ENCODE measurements around the gene SLC9A3. TPM values are rescaled to one million over a fixed set of nuclear protein-coding genes. Genes with fewer than 3 reads are reported as not detected.

SLC9A3 gene
- total RNA-seq, 4 donors from 2014 or later: 4.8 to 701 (median 183) TPM

DNA sequence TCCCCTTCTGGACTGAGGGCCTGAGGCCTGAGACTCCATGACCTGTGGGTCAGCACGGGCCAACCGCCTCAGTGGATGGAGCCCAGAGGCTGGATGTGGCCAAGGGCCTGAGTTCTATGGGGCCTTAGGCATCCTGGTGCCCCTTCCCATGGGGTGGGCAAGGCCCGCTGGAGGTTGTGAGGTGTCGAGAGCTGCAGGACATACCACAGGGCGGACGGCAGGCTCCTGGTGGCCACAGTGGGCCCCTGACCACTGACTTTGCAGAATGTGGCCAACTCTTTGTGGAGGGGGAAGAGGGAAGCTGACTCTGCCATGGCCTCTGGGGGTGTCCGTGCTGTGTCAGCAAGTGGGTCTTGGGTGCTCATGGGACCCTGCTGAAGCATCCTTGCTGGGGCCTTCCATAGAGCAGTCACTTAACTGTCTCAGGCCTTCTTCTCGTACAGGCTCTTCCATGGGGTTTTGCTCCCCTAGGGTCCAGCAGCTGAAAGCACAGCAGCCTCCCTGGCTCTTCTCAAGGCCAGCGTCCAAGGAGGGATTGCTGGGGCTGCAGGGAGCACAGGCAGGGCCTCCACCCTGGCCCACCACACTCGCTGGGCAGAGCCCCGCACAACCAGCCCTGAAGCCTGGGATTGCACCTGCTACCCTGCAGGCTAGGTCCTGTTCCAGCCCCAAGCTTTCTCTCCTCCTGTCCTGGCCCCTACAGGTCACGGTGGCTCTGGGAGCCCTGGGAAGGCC, 21.6 kb upstream of the SLC9A3 start:
- Histone ChIP-seq H3K9me3 (no peaks in the 10 kb centered on the region), H3K27ac (peak overlapping the region in 2 of 4 donors; percentile 30 to 64), H3K4me1 (peaks cover 7 to 42% (median 25%) of the 10 kb centered on the region in 4 donors), H3K36me3 (no peaks in the 10 kb centered on the region), H3K27me3 (peaks cover 17% of the 10 kb centered on the region), H3K4me3 (no peak overlapping the region)
- intact Hi-C loops (cut with DNase I; ENCODE audit: low total_unique reads) (no loop called here), in situ Hi-C loops (cut with MboI; ENCODE audit: low pct_ligation_motif_present in 1 of 4, low pct_unique_long_range_greater_than_20kb in 1 of 4, low sequenced_read_pairs in 3 of 4) (no loop called here)
- DNase-seq: peak; percentile 8
- no peak for TF ChIP-seq POLR2A (IDR thresholded peaks at IDR 0.05)
- no peak for TF ChIP-seq EP300 (IDR thresholded peaks at IDR 0.05; ENCODE audit: low read depth)
- no peak for TF ChIP-seq POLR2AphosphoS5 (IDR thresholded peaks at IDR 0.05)
- TF ChIP-seq, protein P1, sequence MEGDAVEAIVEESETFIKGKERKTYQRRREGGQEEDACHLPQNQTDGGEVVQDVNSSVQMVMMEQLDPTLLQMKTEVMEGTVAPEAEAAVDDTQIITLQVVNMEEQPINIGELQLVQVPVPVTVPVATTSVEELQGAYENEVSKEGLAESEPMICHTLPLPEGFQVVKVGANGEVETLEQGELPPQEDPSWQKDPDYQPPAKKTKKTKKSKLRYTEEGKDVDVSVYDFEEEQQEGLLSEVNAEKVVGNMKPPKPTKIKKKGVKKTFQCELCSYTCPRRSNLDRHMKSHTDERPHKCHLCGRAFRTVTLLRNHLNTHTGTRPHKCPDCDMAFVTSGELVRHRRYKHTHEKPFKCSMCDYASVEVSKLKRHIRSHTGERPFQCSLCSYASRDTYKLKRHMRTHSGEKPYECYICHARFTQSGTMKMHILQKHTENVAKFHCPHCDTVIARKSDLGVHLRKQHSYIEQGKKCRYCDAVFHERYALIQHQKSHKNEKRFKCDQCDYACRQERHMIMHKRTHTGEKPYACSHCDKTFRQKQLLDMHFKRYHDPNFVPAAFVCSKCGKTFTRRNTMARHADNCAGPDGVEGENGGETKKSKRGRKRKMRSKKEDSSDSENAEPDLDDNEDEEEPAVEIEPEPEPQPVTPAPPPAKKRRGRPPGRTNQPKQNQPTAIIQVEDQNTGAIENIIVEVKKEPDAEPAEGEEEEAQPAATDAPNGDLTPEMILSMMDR (IDR thresholded peaks at IDR 0.05): no peak
- WGBS, 2 donors (ENCODE audit: low coverage in 1 of 2): 99% methylated on average over 9 of the region's 12 CpGs; no CpG with 5 or more reads in 1 of the 2 donors

DNA sequence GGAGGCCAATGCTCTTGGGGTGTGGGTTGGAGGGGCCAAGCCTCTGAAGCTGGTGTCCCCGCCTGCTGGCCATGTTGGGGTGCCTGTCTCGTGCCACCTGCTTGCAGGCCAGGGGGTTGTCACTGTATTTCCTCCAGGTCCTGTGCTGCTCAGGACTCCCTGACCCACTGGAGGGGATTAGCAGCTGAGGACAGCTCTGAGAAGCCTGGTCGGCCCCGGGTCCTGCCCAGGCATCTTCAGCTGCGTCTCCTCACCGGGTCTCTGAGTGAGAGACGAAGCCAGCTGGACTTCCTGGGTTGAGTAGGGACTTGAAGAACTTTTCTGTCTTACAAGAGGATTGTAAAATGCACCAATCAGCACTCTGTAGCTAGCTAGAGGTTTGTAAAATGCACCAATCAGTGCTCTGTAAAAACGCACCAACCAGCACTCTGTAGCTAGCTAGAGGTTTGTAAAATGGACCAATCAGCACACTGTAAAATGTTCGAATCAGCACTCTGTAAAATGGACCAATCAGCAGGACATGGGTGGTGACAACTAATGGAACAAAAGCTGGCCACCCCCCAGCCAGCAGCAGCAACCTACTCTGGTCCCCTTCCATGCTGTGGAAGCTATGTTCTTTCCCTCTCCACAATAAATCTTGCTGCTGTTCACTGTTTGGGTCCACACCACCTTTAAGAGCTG, 20.6 kb upstream of the SLC9A3 start:
- WGBS, 2 donors (ENCODE audit: low coverage in 1 of 2): 95 to 100% methylated on average over 1 to 9 of the region's 9 CpGs
- no peaks in the 10 kb centered on the region for H3K36me3 ChIP-seq
- in situ Hi-C loops (cut with MboI; ENCODE audit: low pct_ligation_motif_present in 1 of 4, low pct_unique_long_range_greater_than_20kb in 1 of 4, low sequenced_read_pairs in 3 of 4) (no loop called here), intact Hi-C loops (cut with DNase I; ENCODE audit: low total_unique reads) (no loop called here)
- H3K4me1 ChIP-seq: peaks cover 7 to 38% (median 25%) of the 10 kb centered on the region in 4 donors
- TF ChIP-seq EP300 (IDR thresholded peaks at IDR 0.05; ENCODE audit: low read depth): no peak
- TF ChIP-seq, protein P1 (IDR thresholded peaks at IDR 0.05): no peak
- no peak for TF ChIP-seq POLR2A (IDR thresholded peaks at IDR 0.05)
- TF ChIP-seq POLR2AphosphoS5 (IDR thresholded peaks at IDR 0.05): no peak
- H3K27ac ChIP-seq: no peak overlapping the region
- no peaks in the 10 kb centered on the region for H3K9me3 ChIP-seq
- H3K27me3 ChIP-seq: peaks cover 21% of the 10 kb centered on the region
- DNase-seq: no peak
- no peak overlapping the region for H3K4me3 ChIP-seq

DNA sequence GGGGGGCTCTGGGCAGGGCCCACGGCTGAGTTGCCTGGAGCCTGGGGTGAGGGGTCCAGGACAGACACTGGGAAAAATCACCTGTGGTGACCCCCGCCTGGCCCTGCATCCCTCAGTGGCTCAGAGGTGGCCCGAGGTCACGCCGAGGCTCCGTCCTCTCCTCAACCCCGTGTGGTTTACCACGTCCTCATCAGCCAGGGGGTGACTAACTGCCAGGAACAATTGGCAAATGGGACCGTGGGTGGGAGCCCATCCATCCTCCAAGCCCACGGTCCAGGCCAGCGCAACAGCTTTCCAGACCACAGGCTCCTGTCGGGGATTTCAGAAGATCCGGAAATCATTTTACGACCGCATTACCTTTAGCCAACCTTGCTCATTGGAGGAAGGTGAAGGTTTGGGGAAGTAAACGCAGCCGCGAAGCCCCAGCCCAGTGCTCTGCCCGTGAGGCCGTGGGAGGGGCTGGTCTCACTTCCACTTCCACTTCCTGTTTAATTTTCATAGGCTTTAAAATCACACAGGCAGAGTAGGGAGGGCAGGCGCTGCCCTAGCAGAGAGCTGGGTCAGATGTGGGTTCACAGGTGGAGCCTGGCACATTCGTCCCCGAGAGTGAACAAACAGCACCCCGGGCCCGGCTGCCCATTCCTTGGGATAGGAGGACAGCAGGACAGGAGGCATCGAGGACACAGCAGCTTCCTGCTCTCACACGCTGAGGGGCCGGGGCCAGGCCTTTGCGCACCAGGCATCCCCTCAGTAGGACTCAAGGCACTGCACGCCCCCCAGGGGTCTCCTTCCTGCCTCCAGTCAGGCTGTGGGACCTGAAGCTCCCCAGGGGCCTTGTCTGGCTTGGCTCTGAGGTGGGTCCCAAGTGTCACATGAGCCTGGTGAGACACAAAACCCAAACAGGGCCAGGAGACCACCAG, 19.8 kb upstream of the SLC9A3 start:
- 32 to 35% methylated on average over 11 to 28 of the region's 30 CpGs for WGBS, 2 donors (ENCODE audit: low coverage in 1 of 2)
- Histone ChIP-seq H3K27me3 (peaks cover 29% of the 10 kb centered on the region), H3K36me3 (no peaks in the 10 kb centered on the region), H3K4me1 (peaks cover 7 to 34% (median 25%) of the 10 kb centered on the region in 4 donors), H3K4me3 (no peak overlapping the region), H3K9me3 (no peaks in the 10 kb centered on the region), H3K27ac (no peak overlapping the region)
- intact Hi-C loops (cut with DNase I; ENCODE audit: low total_unique reads) (no loop called here), in situ Hi-C loops (cut with MboI; ENCODE audit: low pct_ligation_motif_present in 1 of 4, low pct_unique_long_range_greater_than_20kb in 1 of 4, low sequenced_read_pairs in 3 of 4) (no loop called here)
- TF ChIP-seq EP300 (IDR thresholded peaks at IDR 0.05; ENCODE audit: low read depth) (no peak), POLR2AphosphoS5 (IDR thresholded peaks at IDR 0.05) (no peak), POLR2A (IDR thresholded peaks at IDR 0.05) (no peak)
- TF ChIP-seq, protein P1 (IDR thresholded peaks at IDR 0.05): no peak
- peak; percentile 77 for DNase-seq

DNA sequence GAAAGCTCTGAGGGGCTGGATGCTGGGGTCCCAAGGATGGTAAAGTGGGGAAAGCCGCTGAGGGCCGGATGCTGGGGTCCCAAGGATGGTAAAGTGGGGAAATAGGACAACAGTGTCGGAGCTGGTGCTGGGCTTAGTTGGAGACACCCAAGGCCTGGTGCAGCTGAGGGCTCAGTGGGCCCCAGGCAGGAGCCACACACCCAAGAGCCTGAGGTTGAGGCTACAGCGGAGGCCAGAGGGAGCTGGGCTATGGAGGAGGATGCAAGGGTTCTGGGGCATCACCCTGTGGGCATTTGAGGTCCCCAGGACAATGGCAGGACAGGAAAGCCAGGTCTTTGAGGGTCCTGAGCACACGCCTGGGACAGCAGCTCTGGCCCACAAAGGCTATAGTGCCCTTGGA, 19.1 kb upstream of the SLC9A3 start:
- Histone ChIP-seq H3K4me3 (no peak overlapping the region), H3K4me1 (peaks cover 7 to 33% (median 25%) of the 10 kb centered on the region in 4 donors), H3K27ac (no peak overlapping the region), H3K9me3 (no peaks in the 10 kb centered on the region), H3K27me3 (peaks cover 35% of the 10 kb centered on the region), H3K36me3 (no peaks in the 10 kb centered on the region)
- intact Hi-C loops (cut with DNase I; ENCODE audit: low total_unique reads) (no loop called here), in situ Hi-C loops (cut with MboI; ENCODE audit: low pct_ligation_motif_present in 1 of 4, low pct_unique_long_range_greater_than_20kb in 1 of 4, low sequenced_read_pairs in 3 of 4) (no loop called here)
- TF ChIP-seq, protein P1 (IDR thresholded peaks at IDR 0.05): no peak
- TF ChIP-seq EP300 (IDR thresholded peaks at IDR 0.05; ENCODE audit: low read depth) (no peak), POLR2AphosphoS5 (IDR thresholded peaks at IDR 0.05) (no peak), POLR2A (IDR thresholded peaks at IDR 0.05) (no peak)
- peak; percentile 6 for DNase-seq
- WGBS, 2 donors (ENCODE audit: low coverage in 1 of 2): 89 to 93% methylated on average over 2 to 5 of the region's 5 CpGs

Data from transverse colon (tissue), 4 donors.